ENCODE data around the gene TBCC.

GRCh38 chr6:42694586-42694985 is 51.3 kb downstream of the TBCC start:
- no peak for TF ChIP-seq SP4 (IDR thresholded peaks at IDR 0.05; ENCODE audit: low read length)
- no peak for TF ChIP-seq CTCF (IDR thresholded peaks at IDR 0.05; ENCODE audit: control extremely low read depth in 1 of 3, insufficient read depth in 1 of 3, low read depth in 1 of 3, low read length in 3 of 3)
- TF ChIP-seq POLR2AphosphoS5 (IDR thresholded peaks at IDR 0.05; ENCODE audit: low read depth, low read length), result no peak
- TF ChIP-seq EZH2 (IDR thresholded peaks at IDR 0.05; ENCODE audit: low read depth, low read length, severe bottlenecking), result no peak
- no peak for TF ChIP-seq SIN3A (conservative IDR thresholded peaks at IDR 0.05 in 1 of 2, IDR thresholded peaks at IDR 0.05 in 1 of 2; ENCODE audit: low read depth in 1 of 2, low read length in 2 of 2)
- TF ChIP-seq CREB1 (IDR thresholded peaks at IDR 0.05), result no peak
- no peak for TF ChIP-seq EP300 (IDR thresholded peaks at IDR 0.05; ENCODE audit: borderline replicate concordance in 1 of 2, low read depth in 2 of 2, low read length in 2 of 2)
- no peak for TF ChIP-seq CBX5 (IDR thresholded peaks at IDR 0.05; ENCODE audit: low read depth, low read length)
- TF ChIP-seq KDM5A (IDR thresholded peaks at IDR 0.05; ENCODE audit: low read length), result no peak
- no peak for TF ChIP-seq POLR2A (IDR thresholded peaks at IDR 0.05; ENCODE audit: control extremely low read depth in 1 of 2, low read depth in 2 of 2, low read length in 2 of 2)
